Esophagus muscularis mucosa (tissue), 4 donors: ENCODE measurements around the gene STAT5B.
A peak's percentile ranks its signal among the peaks of the same experiment; 100 is the strongest.

Source experiments
- CTCF ChIP-seq, 3 experiments: fragments of 200-600 bp in 2 of 3; fragments of 450-650 bp in 1 of 3; sonication (generic) in 2 of 3; IDR thresholded peaks; one replicate each; pipeline ENCODE4 v1.5.1; 2017 to 2019; ENCODE audit warnings: antibody characterized with exemption in 3 of 3, mild to moderate bottlenecking in 2 of 3, moderate library complexity in 1 of 3
- EP300 ChIP-seq: sonication (generic); formaldehyde crosslinking; IDR thresholded peaks from one replicate; pipeline ENCODE4 v1.6.1; 2017; ENCODE audit warnings: antibody characterized with exemption
- POLR2A ChIP-seq: fragments of 450-650 bp; IDR thresholded peaks from one replicate; pipeline ENCODE4 v1.6.1; 2017; ENCODE audit warnings: antibody characterized with exemption, moderate library complexity, mild to moderate bottlenecking, low read depth
- POLR2AphosphoS5 ChIP-seq, 2 donors: sonication (generic); formaldehyde crosslinking; IDR thresholded peaks; one replicate each; pipeline ENCODE4 v1.6.1; 2017; ENCODE audit warnings: antibody characterized with exemption in 2 of 2

DNA sequence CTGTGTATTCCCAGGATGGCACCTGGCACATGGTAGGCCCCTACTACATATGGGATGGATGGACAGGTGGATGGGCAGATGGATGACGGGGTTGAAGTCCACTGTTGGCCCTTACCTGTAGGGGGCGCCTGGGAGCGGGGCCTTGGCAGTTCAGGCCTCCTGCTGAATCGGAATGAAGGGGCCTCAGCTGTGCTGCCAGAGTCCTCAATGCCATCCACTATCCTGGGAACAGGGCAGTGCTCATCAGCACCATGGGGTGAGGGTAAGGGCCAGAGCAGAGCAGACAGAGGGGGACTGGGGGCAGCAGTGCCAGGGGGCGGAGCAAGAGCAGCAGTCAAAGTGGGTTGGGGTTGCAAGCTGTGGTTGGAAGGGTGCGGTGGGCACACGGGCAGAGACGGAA, 113.1 kb downstream of the STAT5B start:
- TF ChIP-seq CTCF (IDR thresholded peaks at IDR 0.05) (peak in 1 of 3 experiments; percentile 9), POLR2AphosphoS5 (IDR thresholded peaks at IDR 0.05) (no peak), EP300 (no peak), POLR2A (no peak)
